NCI-H446 treated with DMSO at 0.1 percent for 48 hours (cell line): ENCODE results near the gene PRH2.

Source experiments
- DNase-seq: peaks from one replicate; lab custom pipeline; 2025; lab: John Stamatoyannopoulos, UW

Gene PRH2

GRCh38 chr12:10928746-10929286 is at the start of gene PRH2:
TSS of gene PRH2 (plus strand) at chr12:10929236. CDS start at chr12:10929274, 38 bp downstream.
- no peak for DNase-seq

- DNase-seq = no peak
Measured at GRCh38 chr12:10884086-10884725, 44.8 kb upstream of the PRH2 start, which contains the start of gene PRH1. TSS of gene PRH1 (minus strand) at chr12:10884255. CDS start at chr12:10884217, 38 bp downstream.

DNA sequence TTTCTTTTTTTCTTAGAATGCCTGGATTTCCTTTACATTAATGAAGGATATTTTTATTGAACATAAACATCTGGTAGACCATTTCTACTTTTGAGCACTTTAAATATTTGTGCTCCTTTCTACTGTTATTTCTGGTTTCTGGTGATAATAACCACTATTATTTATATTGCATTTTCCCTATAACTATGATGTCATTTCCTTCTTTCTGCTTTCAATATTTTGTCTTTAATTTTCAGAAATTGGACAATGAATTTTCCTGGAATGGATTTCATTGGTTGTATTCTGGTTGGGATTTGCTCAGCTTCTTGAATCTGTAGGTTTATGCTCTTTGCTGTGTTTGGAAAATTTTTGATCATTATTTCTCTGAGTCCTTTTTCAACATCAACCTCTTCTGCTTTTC is 39.8 kb upstream of the PRH2 start:
- no peak for DNase-seq

- DNase-seq = no peak
Measured at GRCh38 chr12:10891937-10892336, 37.1 kb upstream of the PRH2 start.

GRCh38 chr12:10896854-10897253 is 32.2 kb upstream of the PRH2 start:
- DNase-seq = no peak

DNA sequence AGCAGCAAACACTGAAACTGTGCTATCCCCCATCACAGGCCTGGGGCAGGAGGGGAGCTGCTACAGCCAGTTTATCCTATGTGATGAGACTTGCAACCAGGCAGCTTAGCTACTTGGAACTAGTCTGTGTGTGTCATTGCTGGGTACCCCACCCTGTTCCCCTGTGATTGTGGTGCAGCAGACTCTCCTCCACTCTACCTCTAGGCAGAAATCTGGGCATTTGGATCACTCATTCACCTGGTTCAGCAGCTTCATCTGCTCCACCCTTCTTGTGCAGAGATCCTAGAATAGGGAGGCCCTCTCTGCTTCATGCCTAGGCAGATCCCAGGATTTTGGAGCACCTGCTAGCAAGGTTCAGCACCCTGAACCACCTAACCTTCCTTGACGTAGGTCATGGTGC is 28.5 kb upstream of the PRH2 start:
- DNase-seq = no peak

- no peak for DNase-seq
Measured at GRCh38 chr12:10900972-10901371, 28.1 kb upstream of the PRH2 start.

DNA sequence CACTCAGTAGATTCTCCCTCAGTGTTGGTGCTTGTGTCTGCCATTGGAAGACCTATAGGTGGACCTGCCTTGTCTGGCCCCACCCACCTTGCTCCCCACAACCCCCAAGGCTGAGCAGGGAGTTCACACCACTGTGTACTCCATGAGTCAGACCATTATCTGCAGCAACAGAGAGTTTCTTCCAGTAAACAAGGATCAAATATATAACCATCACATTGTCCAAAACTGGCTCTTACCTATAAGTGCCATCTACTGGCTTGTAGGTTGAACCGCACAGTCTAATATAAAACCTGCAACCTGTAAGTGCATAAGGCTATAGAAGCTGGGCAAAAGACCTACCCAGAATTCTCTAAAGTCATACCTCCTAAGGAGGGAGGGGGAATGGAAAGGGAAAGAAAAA is 27.6 kb upstream of the PRH2 start:
- no peak for DNase-seq

GRCh38 chr12:10904686-10905085 is 24.4 kb upstream of the PRH2 start:
- no peak for DNase-seq

GRCh38 chr12:10909462-10909861 is 19.6 kb upstream of the PRH2 start, which contains the start of gene TAS2R13:
TSS of gene TAS2R13 (minus strand) at chr12:10909562. CDS start at chr12:10909298, 264 bp downstream.
- DNase-seq = no peak

DNA sequence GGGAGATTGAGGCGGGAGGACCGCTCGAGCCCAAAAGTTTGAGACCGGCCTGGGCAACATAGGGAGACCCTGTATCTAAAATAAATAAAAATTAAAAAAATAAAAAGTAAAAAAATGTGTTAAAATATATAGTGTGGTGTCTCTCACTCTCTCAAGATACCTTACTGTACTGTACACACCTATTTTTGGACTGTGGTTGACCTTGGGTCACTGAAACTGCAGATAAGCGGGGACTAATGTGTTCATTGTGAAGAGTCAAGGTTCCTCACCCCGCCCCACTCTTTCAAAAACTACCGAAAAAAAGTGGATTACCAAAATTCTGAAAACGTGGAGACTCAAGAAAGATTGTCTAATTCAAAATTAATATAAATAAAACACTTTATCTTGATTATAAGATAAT is 18.7 kb upstream of the PRH2 start:
- no peak for DNase-seq

DNA sequence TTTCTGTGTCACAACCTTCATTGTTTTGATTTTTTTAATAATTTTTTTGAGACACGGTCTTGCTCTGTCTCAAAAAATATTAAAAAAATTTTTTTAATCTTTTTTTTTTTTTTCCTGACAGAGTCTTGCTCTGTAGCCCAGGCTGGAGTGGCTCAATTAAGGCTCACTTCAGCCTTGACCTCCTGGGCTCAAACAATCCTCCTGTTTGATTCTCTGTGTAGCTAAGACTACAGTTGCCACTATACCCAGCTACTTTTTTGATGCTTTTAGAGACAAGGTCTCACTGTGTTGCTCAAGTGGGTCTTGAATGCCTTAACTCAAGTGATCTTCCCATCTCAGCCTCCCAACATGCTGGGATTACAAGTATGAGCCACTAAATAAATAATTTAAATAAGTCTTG is 9.2 kb upstream of the PRH2 start:
- DNase-seq = no peak

DNA sequence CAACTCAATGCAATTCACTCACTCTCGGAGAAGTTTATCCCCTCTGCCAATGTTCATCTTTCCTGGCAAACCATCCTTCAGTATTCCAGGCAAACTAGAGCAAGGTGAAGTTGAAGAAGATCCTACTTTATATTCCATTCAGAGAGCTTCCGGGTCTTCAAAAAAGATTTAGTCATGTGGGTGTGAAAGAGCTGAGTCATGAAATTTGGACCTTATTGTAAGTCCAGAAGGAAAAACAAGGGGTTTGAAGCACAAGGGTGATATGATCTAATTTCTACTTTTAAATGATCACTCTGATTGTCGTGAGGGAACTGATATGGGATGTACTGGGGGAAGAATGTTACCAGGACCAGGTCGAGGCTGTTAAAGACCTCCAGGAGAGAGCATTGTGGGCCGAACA is 2.8 kb upstream of the PRH2 start:
- no peak for DNase-seq

GRCh38 chr12:10936506-10936905 is 7.5 kb downstream of the PRH2 start:
- no peak for DNase-seq

GRCh38 chr12:10939163-10939562 is 10.1 kb downstream of the PRH2 start, which contains the start of gene TAS2R14:
TSS of gene TAS2R14 (minus strand) at chr12:10939263. CDS start at chr12:10939207, 56 bp downstream.
- no peak for DNase-seq

DNA sequence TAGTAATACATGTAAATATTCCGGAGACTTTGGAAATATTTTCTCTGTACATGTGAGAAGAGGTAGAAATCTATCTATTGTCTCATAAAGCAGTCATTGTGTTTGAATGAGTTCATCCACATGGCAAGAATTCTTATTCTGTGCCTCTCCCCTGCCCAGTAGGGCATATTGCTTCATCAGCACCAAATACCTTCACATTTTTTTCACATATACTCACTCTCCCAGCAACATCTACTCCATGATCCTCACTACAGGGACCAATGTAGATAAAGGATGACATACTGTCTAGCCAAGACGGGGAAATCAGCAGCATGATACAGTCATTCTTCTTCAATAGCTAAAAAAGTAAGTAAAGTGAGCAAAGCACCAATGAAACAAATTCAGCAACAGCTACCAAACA is 11.4 kb downstream of the PRH2 start:
- DNase-seq = no peak

- no peak for DNase-seq
Measured at GRCh38 chr12:10941369-10941768, 12.3 kb downstream of the PRH2 start.

GRCh38 chr12:10941916-10942607 is 13.0 kb downstream of the PRH2 start:
- DNase-seq = no peak

DNA sequence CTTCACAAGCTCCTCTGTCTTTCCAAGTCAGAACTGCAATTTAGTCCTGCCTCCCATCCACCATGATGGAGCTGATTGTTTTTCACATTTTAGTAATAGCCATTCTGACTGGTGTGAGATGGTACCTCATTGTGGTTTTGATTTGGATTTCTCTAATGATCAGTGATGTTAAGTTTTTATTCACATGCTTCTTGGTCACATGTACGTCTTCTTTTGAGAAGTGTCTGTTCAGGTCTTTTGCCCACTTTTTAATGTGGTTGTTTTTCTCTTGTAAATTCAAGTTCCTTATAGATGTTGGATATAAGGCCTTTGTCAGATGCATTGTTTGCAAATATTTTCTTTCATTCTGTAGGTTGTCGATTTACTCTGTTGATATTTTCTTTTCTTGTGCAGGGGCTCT is 14.1 kb downstream of the PRH2 start:
- DNase-seq = no peak

GRCh38 chr12:10952645-10953044 is 23.6 kb downstream of the PRH2 start:
- no peak for DNase-seq

DNA sequence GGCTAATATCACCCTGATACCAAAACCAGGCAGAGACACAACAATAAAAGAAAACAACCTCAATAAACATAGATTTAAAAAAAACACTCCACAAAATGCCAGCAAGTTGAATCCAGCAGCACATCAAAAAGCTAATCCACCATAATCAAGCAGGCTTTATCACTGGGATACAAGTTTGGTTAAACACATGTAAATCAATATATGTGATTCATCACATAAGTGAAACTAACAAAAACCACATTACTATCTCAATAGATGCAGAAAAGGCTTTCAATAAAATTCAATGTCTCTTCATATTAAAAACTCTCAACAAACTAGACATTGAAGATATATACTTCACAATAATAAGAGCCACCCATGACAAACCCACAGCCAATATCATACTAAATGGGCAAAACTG is 27.0 kb downstream of the PRH2 start:
- no peak for DNase-seq

DNA sequence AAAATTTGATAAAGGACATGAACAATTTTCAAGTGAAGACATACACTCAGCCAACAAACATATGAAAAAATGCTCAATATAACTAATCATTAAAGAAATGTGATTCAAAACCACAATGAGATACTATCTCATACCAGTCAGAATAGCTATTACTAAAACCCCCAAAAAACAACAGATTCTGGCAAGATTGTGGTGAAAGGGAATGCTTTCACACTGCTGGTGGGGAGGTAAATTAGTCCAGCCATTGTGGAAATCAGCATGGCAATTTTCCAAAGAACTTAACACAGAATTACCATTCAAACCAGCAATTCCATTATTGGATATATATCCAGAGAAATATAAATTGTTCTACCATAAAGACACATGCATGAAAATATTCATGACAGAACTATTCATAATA is 28.7 kb downstream of the PRH2 start:
- no peak for DNase-seq

DNA sequence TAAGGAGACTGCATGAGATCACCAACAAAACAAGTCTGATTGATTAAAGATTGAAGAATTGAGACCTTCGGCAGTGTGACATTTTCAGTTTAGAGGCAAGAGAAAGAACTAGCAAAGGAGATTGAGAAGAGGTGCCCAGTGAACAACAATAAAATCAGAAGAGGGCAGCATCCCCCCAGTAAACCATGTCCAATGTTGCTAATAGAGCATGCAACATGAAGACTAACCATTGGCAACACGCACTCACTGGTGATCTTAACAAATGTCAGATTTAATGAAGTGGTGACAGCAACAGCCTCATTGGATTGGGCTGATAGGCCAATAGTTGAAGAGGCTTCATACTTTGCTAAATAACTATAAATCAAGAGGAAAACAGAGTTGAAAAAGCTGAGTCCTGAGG is 30.8 kb downstream of the PRH2 start:
- no peak for DNase-seq
